GM12878 (cell line): ENCODE results near the gene MSI2. TPM values are rescaled to one million over a fixed set of nuclear protein-coding genes. Genes with fewer than 3 reads are reported as not detected.

Experiments used
- ATAC-seq: fragments of 200-7000 bp; cut with Tn5 transposase; 3 replicates; pipeline ENCODE4 v1.9.1; 2020; ENCODE audit warnings: mild to moderate bottlenecking, moderate library complexity
- BruUV-seq: library from RNA; stranded (reverse); fragments of 400-500 nt; replicated peaks from 2 replicates; lab custom pipeline; 2021; lab: Mats Ljungman, UMichigan
- CTCF ChIA-PET: fragments of 300-600 bp; sonication (Branson Sonifier 250); formaldehyde crosslinking; extraction: SDS; loops from one replicate; lab custom pipeline; 2021; ENCODE audit warnings: inconsistent platforms; lab: Yijun Ruan, JAX
- POLR2A ChIA-PET: fragments of 350-600 bp; formaldehyde crosslinking; extraction: SDS; loops from one replicate; lab custom pipeline; 2021; ENCODE audit warnings: inconsistent platforms; lab: Charles Lee
- RAD21 ChIA-PET: fragments of 300-600 bp; sonication (Branson Sonifier 250); formaldehyde crosslinking; loops from one replicate; lab custom pipeline; 2023; ENCODE audit warnings: antibody characterized with exemption; ENCODE audit not compliant: unreplicated experiment; lab: Charles Lee
- SMC1A ChIA-PET: fragments of 300-600 bp; sonication (Branson Sonifier 250); formaldehyde crosslinking; loops from one replicate; lab custom pipeline; 2023; ENCODE audit not compliant: unreplicated experiment, uncharacterized antibody; lab: Charles Lee
- DNase-seq: peaks from one replicate; pipeline ENCODE4 v3.0.0-alpha.2; 2011; ENCODE audit warnings: low read depth, low spot score
- FAIRE-seq: peaks from 3 replicates; lab custom pipeline; 2011; peaks lifted over from hg19 to GRCh38; lab: Jason Lieb, UNC
- H2AFZ ChIP-seq: 2 replicates; pipeline ENCODE4 v1.6.0; 2011; ENCODE audit warnings: low read depth, low read length, control low read depth; ENCODE audit not compliant: control insufficient read depth
- H3K27ac ChIP-seq: 2 replicates; pipeline ENCODE4 v1.5.1; 2011; ENCODE audit warnings: control low read depth; ENCODE audit not compliant: control insufficient read depth, insufficient read depth
- H3K27me3 ChIP-seq, 2 experiments: replicated peaks in 1 of 2; 2 replicates each; pipeline versions ENCODE4 v1.6.0 to v1.6.1; 2011; ENCODE audit warnings: low read length in 1 of 2; ENCODE audit not compliant: control insufficient read depth in 2 of 2, insufficient read depth in 2 of 2
- H3K36me3 ChIP-seq, 2 experiments: 2 replicates each; pipeline ENCODE4 v1.5.1; 2011; ENCODE audit warnings: low read length in 1 of 2; ENCODE audit not compliant: control insufficient read depth in 2 of 2, insufficient read depth in 2 of 2
- H3K4me1 ChIP-seq: 2 replicates; pipeline ENCODE4 v1.6.1; 2011; ENCODE audit warnings: mild to moderate bottlenecking, low read length, moderate library complexity, mixed read lengths; ENCODE audit not compliant: control insufficient read depth, insufficient read depth
- H3K4me2 ChIP-seq: 2 replicates; pipeline ENCODE4 v1.6.0; 2011; ENCODE audit warnings: control low read depth; ENCODE audit not compliant: control insufficient read depth, insufficient read depth
- H3K4me3 ChIP-seq: fragments of 200-600 bp; sonication (generic); 2 replicates; pipeline ENCODE4 v1.5.1; 2016
- H3K79me2 ChIP-seq: 2 replicates; pipeline ENCODE4 v1.6.0; 2011; ENCODE audit warnings: low read length; ENCODE audit not compliant: control insufficient read depth, insufficient read depth
- H3K9ac ChIP-seq: 2 replicates; pipeline ENCODE4 v1.8.0; 2011; ENCODE audit warnings: low read length, control low read depth, mixed read lengths; ENCODE audit not compliant: control insufficient read depth, insufficient read depth
- H3K9me3 ChIP-seq: replicated peaks from 3 replicates; pipeline ENCODE4 v1.5.1; 2011; ENCODE audit warnings: mild to moderate bottlenecking, low read length; ENCODE audit not compliant: control insufficient read depth, insufficient read depth
- H4K20me1 ChIP-seq: 2 replicates; pipeline ENCODE4 v1.6.0; 2011; ENCODE audit not compliant: control insufficient read depth, insufficient read depth
- CEBPB ChIP-seq, 2 experiments: fragments of 150-350 bp in 1 of 2; IDR thresholded peaks; 2 replicates each; pipeline ENCODE4 v1.6.1; 2012 to 2014; ENCODE audit warnings: low read depth in 2 of 2, low read length in 2 of 2, borderline replicate concordance in 1 of 2, inconsistent platforms in 1 of 2
- NKRF ChIP-seq: fragments of 450-650 bp; conservative IDR thresholded peaks from 2 replicates; pipeline ENCODE4 v1.6.1; 2017; ENCODE audit warnings: mild to moderate bottlenecking, moderate library complexity
- REST ChIP-seq: IDR thresholded peaks from 2 replicates; pipeline ENCODE4 v1.6.1; 2012; ENCODE audit warnings: mild to moderate bottlenecking, low read depth, low read length
- SMAD5 ChIP-seq: IDR thresholded peaks from 2 replicates; pipeline ENCODE4 v1.6.1; 2016; ENCODE audit warnings: antibody characterized with exemption, low read depth
- ZNF274 ChIP-seq: IDR thresholded peaks from one replicate; pipeline ENCODE4 v1.8.0; 2011; ENCODE audit not compliant: insufficient read length, insufficient read depth
- WGBS: methylation state at CpG from one replicate; pipeline ENCODE4 v1.1.6; 2016; ENCODE audit warnings: low lambda C conversion rate; ENCODE audit not compliant: insufficient replicate concordance, insufficient coverage; ENCODE audit errors: missing lambda C conversion rate; 5-methylcytosine and 5-hydroxymethylcytosine counted together
- in situ Hi-C: fragments of 300-500 bp; cut with MboI; formaldehyde crosslinking; loops from 9 replicates; pipeline ENCODE4 v1.14.3; 2018; ENCODE audit warnings: mixed read lengths
- intact Hi-C: fragments of 100-400 bp; cut with micrococcal nuclease; formaldehyde crosslinking; loops from one replicate; pipeline ENCODE4 v1.14.2; 2022; ENCODE audit not compliant: unreplicated experiment
- polyA plus RNA-seq, 11 experiments: library from polyadenylated mRNA; depleted of rRNA in 4 of 11; unstranded in 6 of 11; stranded (reverse) in 5 of 11; fragments of >200 nt; fragmentation: Nextera tagmentation in 4 of 11; fragmentation: Illumina TruSeq in 1 of 11; extraction: Ambion mirVana in 4 of 11; extraction: Trizol in 1 of 11; gene quantifications; 1 replicate in 1 of 11; 2 replicates in 10 of 11; pipeline versions ENCODE4 v1.2.1 to v1.2.3, GENCODE V29; 2011 to 2016; ENCODE audit warnings: inconsistent platforms in 2 of 11, missing spikeins in 2 of 11, low read depth in 1 of 11
- total RNA-seq, 4 experiments: library from RNA; depleted of rRNA in 3 of 4; stranded (reverse); fragments of >200 nt in 3 of 4; fragmentation: Illumina TruSeq in 1 of 4; extraction: Trizol in 1 of 4; gene quantifications; 2 replicates each; pipeline versions ENCODE4 v1.2.1 to v1.2.3, GENCODE V29; 2013 to 2021
- TF ChIP-seq, protein P1 (sequence below): IDR thresholded peaks from 2 replicates; pipeline ENCODE4 v1.6.1; 2012; ENCODE audit warnings: improper control_type of control experiment, low read depth, low read length; ENCODE audit not compliant: insufficient replicate concordance

MSI2 gene
- total and polyA plus RNA-seq, 10 of the 15 experiments (the other 5 are each of a cell fraction or from before 2014, with no cell fraction given): 6.1 to 76.1 (median 42.0) TPM

- H3K4me3 ChIP-seq: no peak overlapping the region
- 58% methylated on average over 9 of the region's 9 CpGs for WGBS
- no peaks in the 10 kb centered on the region for H3K4me1 ChIP-seq
- no peak for FAIRE-seq
- no peak for DNase-seq
- SMC1A ChIA-PET: interaction anchor here (0.6 to 0.7 kb wide), 2 partner anchors 60 to 365 kb away, joined by 3 read pairs; no protein-coding TSS in a partner anchor
- H3K36me3 ChIP-seq: no peaks in the 10 kb centered on the region
- H3K4me2 ChIP-seq: no peak overlapping the region
- RAD21 ChIA-PET: no interaction called here
- H4K20me1 ChIP-seq: no peaks in the 10 kb centered on the region
- H3K9me3 ChIP-seq: peaks cover 4% of the 10 kb centered on the region; the same call in 2 of the 3 replicates
- H3K27me3 ChIP-seq: peaks cover 0 to 1% of the 10 kb centered on the region in 2 experiments; a peak in 2 of 4 replicates
- in situ Hi-C loops (no loop called here), intact Hi-C loops (no loop called here)
- ATAC-seq: no peak
- no peak overlapping the region for H3K27ac ChIP-seq
- TF ChIP-seq, protein P1, sequence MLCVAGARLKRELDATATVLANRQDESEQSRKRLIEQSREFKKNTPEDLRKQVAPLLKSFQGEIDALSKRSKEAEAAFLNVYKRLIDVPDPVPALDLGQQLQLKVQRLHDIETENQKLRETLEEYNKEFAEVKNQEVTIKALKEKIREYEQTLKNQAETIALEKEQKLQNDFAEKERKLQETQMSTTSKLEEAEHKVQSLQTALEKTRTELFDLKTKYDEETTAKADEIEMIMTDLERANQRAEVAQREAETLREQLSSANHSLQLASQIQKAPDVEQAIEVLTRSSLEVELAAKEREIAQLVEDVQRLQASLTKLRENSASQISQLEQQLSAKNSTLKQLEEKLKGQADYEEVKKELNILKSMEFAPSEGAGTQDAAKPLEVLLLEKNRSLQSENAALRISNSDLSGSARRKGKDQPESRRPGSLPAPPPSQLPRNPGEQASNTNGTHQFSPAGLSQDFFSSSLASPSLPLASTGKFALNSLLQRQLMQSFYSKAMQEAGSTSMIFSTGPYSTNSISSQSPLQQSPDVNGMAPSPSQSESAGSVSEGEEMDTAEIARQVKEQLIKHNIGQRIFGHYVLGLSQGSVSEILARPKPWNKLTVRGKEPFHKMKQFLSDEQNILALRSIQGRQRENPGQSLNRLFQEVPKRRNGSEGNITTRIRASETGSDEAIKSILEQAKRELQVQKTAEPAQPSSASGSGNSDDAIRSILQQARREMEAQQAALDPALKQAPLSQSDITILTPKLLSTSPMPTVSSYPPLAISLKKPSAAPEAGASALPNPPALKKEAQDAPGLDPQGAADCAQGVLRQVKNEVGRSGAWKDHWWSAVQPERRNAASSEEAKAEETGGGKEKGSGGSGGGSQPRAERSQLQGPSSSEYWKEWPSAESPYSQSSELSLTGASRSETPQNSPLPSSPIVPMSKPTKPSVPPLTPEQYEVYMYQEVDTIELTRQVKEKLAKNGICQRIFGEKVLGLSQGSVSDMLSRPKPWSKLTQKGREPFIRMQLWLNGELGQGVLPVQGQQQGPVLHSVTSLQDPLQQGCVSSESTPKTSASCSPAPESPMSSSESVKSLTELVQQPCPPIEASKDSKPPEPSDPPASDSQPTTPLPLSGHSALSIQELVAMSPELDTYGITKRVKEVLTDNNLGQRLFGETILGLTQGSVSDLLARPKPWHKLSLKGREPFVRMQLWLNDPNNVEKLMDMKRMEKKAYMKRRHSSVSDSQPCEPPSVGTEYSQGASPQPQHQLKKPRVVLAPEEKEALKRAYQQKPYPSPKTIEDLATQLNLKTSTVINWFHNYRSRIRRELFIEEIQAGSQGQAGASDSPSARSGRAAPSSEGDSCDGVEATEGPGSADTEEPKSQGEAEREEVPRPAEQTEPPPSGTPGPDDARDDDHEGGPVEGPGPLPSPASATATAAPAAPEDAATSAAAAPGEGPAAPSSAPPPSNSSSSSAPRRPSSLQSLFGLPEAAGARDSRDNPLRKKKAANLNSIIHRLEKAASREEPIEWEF: no peak
- TF ChIP-seq REST (no peak), SMAD5 (no peak), ZNF274 (no peak), CEBPB (IDR thresholded peaks at IDR 0.05; ENCODE audit: borderline replicate concordance in 1 of 2, low read depth in 2 of 2, low read length in 2 of 2) (no peak), NKRF (no peak)
- no peaks in the 10 kb centered on the region for H3K79me2 ChIP-seq
- POLR2A ChIA-PET: no interaction called here
- no TSS peak for BruUV-seq
- CTCF ChIA-PET: interaction anchor here (0.6 to 1.2 kb wide), 2 partner anchors 34 to 421 kb away, joined by 3 to 8 read pairs; no protein-coding TSS in a partner anchor
- H2AFZ ChIP-seq: no peak overlapping the region
- H3K9ac ChIP-seq: no peak overlapping the region
Measured at GRCh38 chr17:57706761-57707160, 450.4 kb downstream of the MSI2 start.
